Anterior cingulate cortex (tissue), 58 donors: Measurements from ENCODE around the gene TSPEAR.
"Not testable (repeated sequence)": the region's sequence is repeated elsewhere in the genome, so short reads cannot be mapped to it uniquely, and the experiment has no call there.

Experiments used
- DNase-seq, 58 donors: peaks; one replicate each; lab custom pipeline; 2025; lab: John Stamatoyannopoulos, UW

The TSPEAR gene

DNA sequence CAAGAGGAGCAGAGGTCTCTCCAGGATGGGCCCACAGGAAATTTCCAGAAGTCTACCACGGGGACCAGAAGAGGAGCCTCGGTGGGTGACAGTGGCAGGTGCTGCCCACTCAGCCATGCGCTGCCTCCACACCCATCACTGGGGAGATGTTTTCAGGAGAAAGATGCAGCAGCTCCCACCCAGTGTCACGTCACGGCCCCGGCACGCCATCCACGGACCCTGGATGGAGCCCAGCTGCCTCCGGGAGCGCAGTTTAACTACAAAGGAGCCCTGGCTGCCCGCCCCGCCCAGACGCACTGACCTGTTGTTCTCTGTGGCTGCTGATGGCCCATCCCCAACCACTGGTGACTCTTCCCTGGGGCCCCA, 6.8 kb downstream of the TSPEAR start:
- DNase-seq: no peak

DNA sequence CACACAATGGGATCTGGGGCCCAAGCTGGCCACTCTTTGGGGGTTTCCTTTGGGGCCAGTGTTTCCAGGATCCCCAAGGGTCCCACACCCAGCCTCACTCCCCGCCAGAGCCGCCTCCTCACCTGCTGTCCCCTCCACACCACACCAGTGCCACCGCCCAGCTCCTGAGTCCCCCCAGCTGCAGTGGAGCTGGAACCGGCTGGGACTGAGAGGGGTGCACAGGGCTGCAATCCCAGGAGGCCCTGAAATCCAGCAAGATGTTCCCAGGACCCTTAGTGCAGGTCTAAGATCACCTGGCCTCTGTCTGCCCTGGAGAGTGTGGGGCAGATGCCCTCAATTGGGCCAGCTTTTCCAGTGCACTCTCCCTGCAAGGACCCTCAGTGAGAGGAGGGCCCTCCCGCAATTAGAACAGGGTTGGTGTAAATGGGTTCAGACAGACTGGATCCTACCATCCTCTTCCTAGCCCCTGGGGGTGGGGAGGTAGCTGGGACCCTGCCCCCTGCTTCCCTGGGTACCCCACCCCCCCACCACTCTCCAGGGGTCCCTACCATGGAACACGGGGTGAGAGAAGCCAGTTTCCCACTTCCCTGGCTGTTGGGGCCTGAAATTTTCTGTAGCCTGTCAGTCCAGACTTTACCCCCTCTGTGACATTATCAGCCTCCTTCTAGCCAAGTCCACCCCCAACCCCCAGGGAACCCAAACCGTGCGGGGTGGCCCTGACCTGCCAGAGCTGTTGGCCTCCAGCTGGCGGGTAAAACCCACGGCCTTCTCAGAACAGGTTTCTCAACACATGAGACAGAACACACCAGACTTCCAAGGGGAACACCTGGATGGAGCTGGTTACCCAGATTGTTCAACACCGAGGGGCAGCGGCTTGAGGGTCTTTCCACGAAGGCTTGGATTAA, 7.4 kb downstream of the TSPEAR start:
- no peak for DNase-seq

DNA sequence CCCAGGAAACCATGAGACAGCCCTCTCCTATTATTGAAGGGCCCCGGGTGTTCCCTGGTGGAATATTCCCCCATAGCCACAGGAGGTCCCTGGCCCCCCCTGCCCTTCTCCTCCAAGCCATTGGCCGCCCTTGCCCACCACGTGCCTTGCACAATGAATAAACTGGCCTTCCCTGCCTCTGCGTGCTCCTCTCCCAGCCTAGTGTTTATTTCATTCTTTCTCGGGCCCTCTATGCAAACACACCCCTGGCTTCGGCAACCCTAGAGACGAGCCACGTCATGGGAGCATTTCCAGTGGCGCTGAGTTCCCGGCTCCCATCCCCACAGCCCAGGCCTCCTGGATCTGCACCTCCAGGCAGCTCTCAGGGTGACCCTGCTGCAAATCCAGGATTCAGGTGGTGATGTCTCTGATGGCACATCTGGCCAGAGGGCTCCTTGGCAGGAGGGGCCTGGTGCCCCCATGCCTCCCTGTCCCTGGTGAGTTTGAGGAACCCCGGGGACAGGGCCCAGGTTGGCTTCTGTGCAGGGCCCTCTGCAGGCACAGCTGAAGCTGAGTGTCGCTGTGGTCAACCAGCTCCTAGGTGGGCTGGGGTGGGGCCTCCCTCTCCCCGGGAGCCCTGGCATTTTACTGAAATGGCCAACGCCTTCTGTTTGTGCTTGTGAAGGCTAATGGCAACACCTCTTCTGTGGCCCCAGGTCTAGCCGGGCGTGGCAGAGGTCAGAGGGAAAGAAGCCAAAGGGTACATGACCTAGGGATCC, 8.2 kb downstream of the TSPEAR start:
- DNase-seq: no peak

DNA sequence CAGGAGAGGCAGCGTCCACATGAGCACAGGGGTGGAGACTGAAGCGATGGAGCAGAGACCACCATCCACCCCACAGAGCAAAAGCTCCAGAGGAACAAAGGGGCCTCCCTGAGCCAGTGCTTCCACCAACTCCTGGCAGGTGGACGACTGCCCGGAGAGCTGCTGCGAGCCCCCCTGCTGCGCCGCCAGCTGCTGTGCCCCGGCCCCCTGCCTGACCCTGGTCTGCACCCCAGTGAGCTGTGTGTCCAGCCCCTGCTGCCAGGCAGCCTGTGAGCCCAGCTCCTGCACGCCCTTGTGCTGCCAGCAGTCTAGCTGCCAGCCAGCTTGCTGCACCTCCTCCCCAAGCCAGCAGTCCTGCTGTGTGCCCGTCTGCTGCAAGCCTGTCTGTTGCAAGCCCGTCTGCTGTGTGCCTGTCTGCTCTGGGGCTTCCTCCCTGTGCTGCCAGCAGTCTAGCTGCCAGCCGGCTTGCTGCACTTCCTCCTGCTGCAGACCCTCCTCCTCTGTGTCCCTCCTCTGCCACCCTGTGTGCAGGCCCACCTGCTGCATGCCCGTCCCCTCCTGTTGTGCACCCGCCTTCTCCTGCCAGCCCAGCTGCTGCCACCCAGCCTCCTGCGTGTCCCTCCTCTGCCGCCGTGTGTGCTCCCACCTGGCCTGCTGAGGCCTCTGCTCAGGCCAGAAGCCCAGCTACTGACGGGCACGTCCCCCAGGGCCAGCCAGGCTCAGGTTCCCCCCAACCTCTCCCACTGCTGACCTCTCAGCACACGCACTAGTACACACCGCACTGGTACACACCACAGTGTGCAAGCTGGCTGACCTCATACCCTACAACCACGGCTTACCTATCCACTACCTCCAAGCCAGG, 9.0 kb downstream of the TSPEAR start:
- no peak for DNase-seq

- DNase-seq: no peak
These were observed 9.8 kb downstream of the TSPEAR start for GRCh38 chr21:44701541-44701940.

- DNase-seq: no peak
These were observed 10.4 kb downstream of the TSPEAR start for GRCh38 chr21:44701023-44701400.

GRCh38 chr21:44700101-44701022, 11.0 kb downstream of the TSPEAR start:
- no peak for DNase-seq

GRCh38 chr21:44699502-44700001, 11.8 kb downstream of the TSPEAR start:
- no peak for DNase-seq

DNA sequence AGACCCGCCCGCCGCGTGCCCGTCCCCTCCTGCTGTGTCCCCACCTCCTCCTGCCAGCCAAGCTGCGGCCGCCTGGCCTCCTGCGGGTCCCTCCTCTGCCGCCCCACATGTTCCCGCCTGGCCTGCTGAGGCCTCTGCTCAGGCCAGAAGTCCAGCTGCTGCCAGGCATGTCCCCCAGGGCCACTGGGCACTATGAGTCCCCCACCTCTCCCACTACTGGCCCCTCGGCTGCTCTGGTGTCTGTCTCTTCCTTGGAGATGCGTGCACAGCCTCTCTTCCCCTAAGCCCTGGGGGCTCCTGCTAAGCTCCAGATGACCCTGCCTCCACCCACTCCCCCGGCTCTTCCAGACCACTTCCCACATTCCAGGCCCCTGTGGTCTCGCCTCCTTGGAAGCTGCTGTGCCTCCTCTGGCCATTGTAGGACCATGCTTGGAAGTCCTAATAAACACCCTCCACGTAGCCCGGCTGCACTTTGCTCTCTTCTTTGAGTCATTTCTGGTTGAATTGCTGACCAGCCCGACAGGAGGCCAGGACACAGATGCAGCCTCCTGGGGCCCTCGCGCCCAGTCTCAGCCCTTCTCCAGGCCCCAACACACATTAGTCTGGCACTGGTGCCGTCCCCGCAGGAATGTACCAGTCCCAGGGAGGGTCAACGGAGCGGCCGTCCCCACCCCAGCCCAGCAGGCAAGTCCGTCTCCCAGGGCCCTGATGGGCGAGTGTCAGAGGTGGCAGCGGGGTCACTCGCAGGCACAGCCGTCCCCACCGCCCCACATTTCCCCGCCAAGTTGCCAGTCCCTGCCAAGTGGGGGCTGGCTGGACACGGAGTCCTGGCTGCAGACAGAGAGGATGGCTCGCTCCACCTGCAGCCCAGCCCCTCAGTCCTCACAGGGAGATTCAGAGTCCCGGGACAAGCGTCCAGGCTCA, 13.3 kb downstream of the TSPEAR start:
- no peak for DNase-seq

DNA sequence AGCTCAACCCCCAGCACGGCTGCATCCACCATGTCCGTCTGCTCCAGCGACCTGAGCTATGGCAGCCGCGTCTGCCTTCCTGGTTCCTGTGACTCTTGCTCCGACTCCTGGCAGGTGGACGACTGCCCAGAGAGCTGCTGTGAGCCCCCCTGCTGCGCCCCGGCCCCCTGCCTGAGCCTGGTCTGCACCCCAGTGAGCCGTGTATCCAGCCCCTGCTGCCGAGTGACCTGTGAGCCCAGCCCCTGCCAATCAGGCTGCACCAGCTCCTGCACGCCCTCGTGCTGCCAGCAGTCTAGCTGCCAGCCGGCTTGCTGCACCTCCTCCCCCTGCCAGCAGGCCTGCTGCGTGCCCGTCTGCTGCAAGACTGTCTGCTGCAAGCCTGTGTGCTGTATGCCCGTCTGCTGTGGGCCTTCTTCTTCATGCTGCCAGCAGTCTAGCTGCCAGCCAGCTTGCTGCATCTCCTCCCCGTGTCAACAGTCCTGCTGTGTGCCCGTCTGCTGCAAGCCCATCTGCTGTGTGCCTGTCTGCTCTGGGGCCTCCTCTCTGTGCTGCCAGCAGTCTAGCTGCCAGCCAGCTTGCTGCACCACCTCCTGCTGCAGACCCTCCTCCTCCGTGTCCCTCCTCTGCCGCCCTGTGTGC, 14.1 kb downstream of the TSPEAR start, which contains the start of gene KRTAP10-12:
Gene KRTAP10-12 (plus strand): TSS at position 1 of the 639 bp plus-strand sequence. CDS start 30 bp downstream, at position 31.
- not testable (repeated sequence) for DNase-seq

DNA sequence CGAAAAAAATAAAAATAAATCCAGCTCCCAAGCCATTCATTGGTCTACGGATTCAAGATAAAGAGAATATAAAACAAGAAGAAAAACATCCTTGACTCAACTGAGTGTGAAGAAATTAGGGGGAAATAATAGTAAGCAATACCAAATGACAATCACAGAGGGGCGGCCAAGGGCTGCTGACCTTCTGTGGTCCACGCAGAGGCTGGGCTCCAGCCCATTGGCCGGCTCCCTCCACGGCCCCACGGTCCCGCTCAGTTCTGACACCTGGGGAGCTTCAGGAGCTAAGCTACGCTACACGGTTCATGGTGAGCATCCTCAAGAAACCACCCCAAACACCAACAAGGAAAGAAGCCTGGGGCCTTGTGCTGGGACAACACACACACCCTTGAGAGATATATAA, 14.8 kb downstream of the TSPEAR start:
- no peak for DNase-seq

DNA sequence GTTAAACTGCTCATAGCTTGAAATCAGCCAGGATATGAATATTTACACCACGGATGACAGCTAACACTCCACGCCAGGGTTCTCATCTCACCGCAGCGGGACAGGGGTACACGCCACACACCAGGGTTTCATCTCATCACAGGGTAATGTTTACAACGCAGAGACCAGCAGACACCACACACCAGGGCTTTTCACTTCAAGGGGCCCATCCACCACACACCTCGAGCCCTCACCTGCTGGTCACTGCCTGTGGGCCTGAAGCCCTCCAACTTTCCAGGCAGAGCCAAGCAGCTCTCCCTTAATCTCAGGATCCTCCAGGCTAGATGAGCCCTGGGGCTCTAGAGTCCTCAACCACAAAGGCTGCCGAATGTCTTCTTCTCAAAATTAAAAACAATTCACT, 15.7 kb downstream of the TSPEAR start:
- no peak for DNase-seq

DNA sequence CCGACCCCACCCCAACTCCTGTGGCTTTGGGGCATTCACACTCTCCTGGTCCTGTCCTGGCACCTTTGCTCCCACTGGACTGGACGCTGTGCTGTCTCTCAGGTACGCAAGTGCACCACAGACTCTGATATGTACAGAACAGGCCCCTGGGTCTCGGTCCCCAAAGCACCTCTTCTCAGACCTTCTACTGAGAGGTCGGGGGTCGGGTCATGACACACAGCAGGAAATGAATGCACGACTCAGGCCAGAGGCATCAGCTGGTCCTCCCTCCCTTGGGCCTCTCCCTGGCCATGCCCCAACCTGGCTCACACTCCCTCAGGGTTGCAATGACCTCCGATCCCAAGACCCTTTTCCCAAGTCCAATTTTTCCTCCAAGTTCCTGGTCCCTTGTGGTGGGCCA, 16.2 kb downstream of the TSPEAR start:
- no peak for DNase-seq

GRCh38 chr21:44694776-44695175, 16.6 kb downstream of the TSPEAR start:
- no peak for DNase-seq

DNA sequence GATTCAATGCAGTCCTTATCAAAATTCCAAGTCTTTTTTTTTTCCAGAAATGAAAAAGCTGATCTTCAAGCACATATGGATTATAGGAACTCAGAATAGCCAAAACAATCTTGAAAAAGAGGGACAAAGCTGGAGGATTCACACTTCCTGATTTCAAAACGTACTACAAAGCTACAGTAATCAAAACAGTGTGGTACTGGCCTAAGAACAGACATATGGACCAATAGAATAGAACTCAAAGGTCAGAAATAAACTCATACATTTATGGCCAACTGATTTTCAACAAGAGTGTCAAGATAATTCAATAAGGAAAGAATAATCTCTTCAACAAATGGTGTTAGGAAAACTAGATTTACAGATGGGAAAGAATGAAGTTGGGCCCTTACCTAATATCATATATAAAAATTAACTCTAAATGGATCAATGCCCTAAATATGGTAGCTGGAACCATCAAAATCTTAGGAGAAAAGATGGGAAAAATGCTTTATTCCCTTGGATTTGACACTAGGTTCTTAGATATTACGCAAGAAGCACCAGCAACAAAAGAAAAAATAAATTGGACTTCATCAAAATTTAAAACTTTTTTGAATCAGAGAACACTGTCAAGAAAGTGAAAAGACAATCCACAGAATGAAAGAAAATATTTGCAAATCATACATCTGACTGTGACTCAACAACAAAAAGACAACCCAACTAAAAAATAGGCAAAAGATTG, 18.4 kb downstream of the TSPEAR start:
- DNase-seq: no peak

- DNase-seq: no peak
These were observed 19.7 kb downstream of the TSPEAR start for GRCh38 chr21:44691686-44692085.

GRCh38 chr21:44689740-44690139, 21.6 kb downstream of the TSPEAR start:
- not testable (repeated sequence) for DNase-seq
